ENCODE measurements around the gene TNS3.

The TNS3 gene

GRCh38 chr7:47430422-47430821 lies 151.5 kb downstream of the TNS3 start:
- no peak for DNase-seq (ENCODE audit: low read depth in 2 of 2)

- no peak for DNase-seq (ENCODE audit: low read depth in 2 of 2)
These were observed 153.0 kb downstream of the TNS3 start for GRCh38 chr7:47428768-47429472.

- DNase-seq (ENCODE audit: low read depth in 2 of 2): no peak
These were observed 153.7 kb downstream of the TNS3 start for GRCh38 chr7:47428052-47428767.

GRCh38 chr7:47427051-47427643 lies 154.8 kb downstream of the TNS3 start:
- DNase-seq (ENCODE audit: low read depth in 2 of 2): no peak

- DNase-seq (ENCODE audit: low read depth in 2 of 2): no peak
These were observed 157.4 kb downstream of the TNS3 start for GRCh38 chr7:47424523-47424922.

GRCh38 chr7:47423196-47423595 lies 158.7 kb downstream of the TNS3 start:
- DNase-seq (ENCODE audit: low read depth in 2 of 2): no peak

- no peak for DNase-seq (ENCODE audit: low read depth in 2 of 2)
These were observed 159.3 kb downstream of the TNS3 start for GRCh38 chr7:47422611-47423010.

GRCh38 chr7:47421456-47421855 lies 160.5 kb downstream of the TNS3 start:
- no peak for DNase-seq (ENCODE audit: low read depth in 2 of 2)

- no peak for DNase-seq (ENCODE audit: low read depth in 2 of 2)
These were observed 161.7 kb downstream of the TNS3 start for GRCh38 chr7:47420122-47420780.

- DNase-seq (ENCODE audit: low read depth in 2 of 2): no peak
These were observed 162.4 kb downstream of the TNS3 start for GRCh38 chr7:47419471-47419870.

- no peak for DNase-seq (ENCODE audit: low read depth in 2 of 2)
These were observed 163.2 kb downstream of the TNS3 start for GRCh38 chr7:47418601-47419309.

GRCh38 chr7:47416492-47417480 lies 165.1 kb downstream of the TNS3 start:
- no peak for DNase-seq (ENCODE audit: low read depth in 2 of 2)

- DNase-seq (ENCODE audit: low read depth in 2 of 2): no peak
These were observed 166.3 kb downstream of the TNS3 start for GRCh38 chr7:47415318-47416212.

- DNase-seq (ENCODE audit: low read depth in 2 of 2): no peak
These were observed 167.3 kb downstream of the TNS3 start for GRCh38 chr7:47414342-47415317.

- DNase-seq (ENCODE audit: low read depth in 2 of 2): no peak
These were observed 168.2 kb downstream of the TNS3 start for GRCh38 chr7:47413526-47414341.

GRCh38 chr7:47411901-47412300 lies 170.0 kb downstream of the TNS3 start:
- no peak for DNase-seq (ENCODE audit: low read depth in 2 of 2)

- DNase-seq (ENCODE audit: low read depth in 2 of 2): no peak
These were observed 170.5 kb downstream of the TNS3 start for GRCh38 chr7:47411281-47411869.

Measured in stimulated activated CD8-positive, alpha-beta memory T cell treated with anti-CD3 and anti-CD28 coated beads, Interleukin-2, amount 100 ng/mL, for 1 hour (primary cell).